Aorta (tissue), 5 donors: ENCODE data around the gene ATP5F1D. TPM values are rescaled to one million over a fixed set of nuclear protein-coding genes. Genes with fewer than 3 reads are reported as not detected.

Experiments used
- ATAC-seq: fragments of 200-7000 bp; cut with Tn5 transposase; one replicate; pipeline ENCODE4 v1.9.1; 2022; ENCODE audit warnings: moderate library complexity; ENCODE audit not compliant: low FRiP score
- DNase-seq, 2 donors: peaks; one replicate each; pipeline ENCODE4 v3.0.0-alpha.2; 2020
- H3K27ac ChIP-seq, 2 donors: one replicate each; pipeline ENCODE4 v1.5.1; 2013; ENCODE audit warnings: low read length in 2 of 2, mild to moderate bottlenecking in 2 of 2, moderate library complexity in 2 of 2, control low read depth in 1 of 2, inconsistent platforms in 1 of 2, low read depth in 1 of 2
- H3K27me3 ChIP-seq, 2 donors: one replicate each; pipeline ENCODE4 v1.6.1; 2013; ENCODE audit warnings: control low read depth in 1 of 2, low read length in 1 of 2, mild to moderate bottlenecking in 1 of 2, moderate library complexity in 1 of 2; ENCODE audit not compliant: insufficient read depth in 2 of 2, control insufficient read depth in 1 of 2
- H3K36me3 ChIP-seq, 2 donors: one replicate each; pipeline ENCODE4 v1.6.1; 2013; ENCODE audit warnings: control low read depth in 1 of 2, low read length in 1 of 2, mild to moderate bottlenecking in 1 of 2; ENCODE audit not compliant: insufficient read depth in 2 of 2, control insufficient read depth in 1 of 2
- H3K4me1 ChIP-seq, 2 donors: one replicate each; pipeline ENCODE4 v1.6.1; 2013; ENCODE audit warnings: low read length in 2 of 2, control low read depth in 1 of 2, mild to moderate bottlenecking in 1 of 2, moderate library complexity in 1 of 2; ENCODE audit not compliant: insufficient read depth in 2 of 2, control insufficient read depth in 1 of 2
- H3K4me3 ChIP-seq, 2 donors: one replicate each; pipeline ENCODE4 v1.5.1; 2013; ENCODE audit warnings: low read length in 2 of 2, control low read depth in 1 of 2, mild to moderate bottlenecking in 1 of 2
- H3K9me3 ChIP-seq: one replicate; pipeline ENCODE4 v1.6.1; 2013; ENCODE audit warnings: mild to moderate bottlenecking, low read length; ENCODE audit not compliant: control insufficient read depth
- WGBS, 2 donors: extraction: QIAGEN DNeasy Blood & Tissue Kit; methylation state at CpG; one replicate each; pipeline ENCODE4 v1.1.7; 2013; 5-methylcytosine and 5-hydroxymethylcytosine counted together
- intact Hi-C, 2 donors: fragments of 100-400 bp; cut with DNase I; formaldehyde crosslinking; loops; one replicate each; pipeline versions ENCODE4 v1.14.2 to v1.15.0; 2022
- polyA plus RNA-seq, 2 donors: library from polyadenylated mRNA; stranded (reverse); fragments of 200-250 nt; gene quantifications; one replicate each; pipeline ENCODE4 v1.2.3, GENCODE V29; 2013
- total RNA-seq, 2 donors: library from RNA; stranded (reverse); fragmentation: NEBNext Ultra II Directional; extraction: Animal tissue kit (Norgen Biotek cat#: 25700); gene quantifications; one replicate each; pipeline ENCODE4 v1.2.1, GENCODE V29; 2021
- donor health status: healthy with polysubstance abuse.
- donor health status: Bipolar disorder and iron deficiency.
- donor health status: DM: no; HTN: no; CAD: no.
- donor health status: DM: no; HTN: no; CAD: no.
- donor health status: DM: yes; HTN: yes; CAD: no.

ATP5F1D gene
- total and polyA plus RNA-seq, 4 donors, result 92.8 to 164 (median 116) TPM

- H3K4me1 ChIP-seq, result no peaks in the 10 kb centered on the region
- no peak overlapping the region for H3K4me3 ChIP-seq
- DNase-seq (no peak), ATAC-seq (no peak)
- H3K9me3 ChIP-seq, result no peaks in the 10 kb centered on the region
- no peak overlapping the region for H3K27ac ChIP-seq
- WGBS, 2 donors, result 77 to 79% methylated on average over 20 of the region's 20 CpGs
- intact Hi-C loops, result loop anchor here in 1 of 2 donors (5.0 kb wide), 1 partner anchor 118 kb away; the partner anchor contains the start of gene GAMT
- H3K27me3 ChIP-seq, result no peaks in the 10 kb centered on the region
- H3K36me3 ChIP-seq, result no peaks in the 10 kb centered on the region
Measured at GRCh38 chr19:1284293-1284978, 42.9 kb downstream of the ATP5F1D start.

DNA sequence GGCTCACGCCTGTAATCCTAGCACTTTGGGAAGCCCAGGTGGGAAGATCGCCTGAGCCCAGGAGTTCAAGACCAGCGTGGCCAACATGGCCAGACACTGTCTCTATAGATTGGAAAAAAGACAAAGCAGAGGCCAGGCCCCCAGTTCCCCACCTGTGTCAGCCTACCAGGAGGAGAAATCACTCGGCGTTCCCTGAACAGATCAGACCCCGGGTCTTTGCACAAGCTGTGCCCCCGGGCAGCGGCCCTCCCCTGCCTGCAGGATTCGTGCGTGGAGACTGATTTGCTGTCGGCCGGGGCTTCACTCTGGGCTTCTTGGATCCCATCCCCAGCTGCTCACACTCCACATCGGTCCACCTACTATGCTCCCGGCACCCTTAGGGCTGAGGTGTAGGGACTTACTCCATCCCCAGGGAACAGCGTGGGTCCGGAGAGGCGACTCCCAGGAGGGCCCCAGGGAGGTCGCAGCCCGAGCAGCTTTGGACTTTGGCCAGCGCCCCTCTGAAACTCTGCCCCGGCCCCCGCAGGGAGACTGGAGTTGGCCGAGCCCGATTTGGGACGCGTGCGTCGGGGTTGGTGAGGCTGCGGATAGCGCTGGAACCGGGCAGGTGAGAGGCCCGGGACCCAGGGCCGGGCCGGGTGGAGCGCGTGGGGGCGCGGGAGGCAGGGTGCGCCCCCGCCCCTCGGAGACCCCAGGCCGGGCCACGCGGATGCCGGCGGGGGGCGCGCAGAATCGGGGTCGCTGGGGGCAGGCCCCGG, 43.6 kb downstream of the ATP5F1D start:
- Histone ChIP-seq H3K27ac (no peak overlapping the region), H3K36me3 (no peaks in the 10 kb centered on the region), H3K27me3 (no peaks in the 10 kb centered on the region), H3K9me3 (no peaks in the 10 kb centered on the region), H3K4me3 (no peak overlapping the region), H3K4me1 (no peaks in the 10 kb centered on the region)
- 16 to 20% methylated on average over 39 to 51 of the region's 51 CpGs for WGBS, 2 donors
- no peak for DNase-seq
- ATAC-seq, result no peak
- intact Hi-C loops, result loop anchor here in 1 of 2 donors (5.0 kb wide), 1 partner anchor 117 kb away; the partner anchor contains the start of gene GAMT

GRCh38 chr19:1285737-1286360, 44.3 kb downstream of the ATP5F1D start, which contains the start of gene EFNA2:
Gene EFNA2, plus strand, starts transcription at chr19:1285873. Its CDS starts 296 bp downstream, at chr19:1286169.
- Histone ChIP-seq H3K27ac (no peak within 1 kb of the TSS), H3K4me1 (no peaks in the 10 kb centered on the region), H3K36me3 (no peaks in the 10 kb centered on the region), H3K4me3 (peak within 1 kb of the TSS in 1 of 2 donors; percentile 22), H3K27me3 (no peaks in the 10 kb centered on the region), H3K9me3 (no peaks in the 10 kb centered on the region)
- no peak for DNase-seq
- intact Hi-C loops, result no loop called here
- 0 to 1% methylated on average over 9 to 113 of the region's 113 CpGs for WGBS, 2 donors
- ATAC-seq, result no peak

DNA sequence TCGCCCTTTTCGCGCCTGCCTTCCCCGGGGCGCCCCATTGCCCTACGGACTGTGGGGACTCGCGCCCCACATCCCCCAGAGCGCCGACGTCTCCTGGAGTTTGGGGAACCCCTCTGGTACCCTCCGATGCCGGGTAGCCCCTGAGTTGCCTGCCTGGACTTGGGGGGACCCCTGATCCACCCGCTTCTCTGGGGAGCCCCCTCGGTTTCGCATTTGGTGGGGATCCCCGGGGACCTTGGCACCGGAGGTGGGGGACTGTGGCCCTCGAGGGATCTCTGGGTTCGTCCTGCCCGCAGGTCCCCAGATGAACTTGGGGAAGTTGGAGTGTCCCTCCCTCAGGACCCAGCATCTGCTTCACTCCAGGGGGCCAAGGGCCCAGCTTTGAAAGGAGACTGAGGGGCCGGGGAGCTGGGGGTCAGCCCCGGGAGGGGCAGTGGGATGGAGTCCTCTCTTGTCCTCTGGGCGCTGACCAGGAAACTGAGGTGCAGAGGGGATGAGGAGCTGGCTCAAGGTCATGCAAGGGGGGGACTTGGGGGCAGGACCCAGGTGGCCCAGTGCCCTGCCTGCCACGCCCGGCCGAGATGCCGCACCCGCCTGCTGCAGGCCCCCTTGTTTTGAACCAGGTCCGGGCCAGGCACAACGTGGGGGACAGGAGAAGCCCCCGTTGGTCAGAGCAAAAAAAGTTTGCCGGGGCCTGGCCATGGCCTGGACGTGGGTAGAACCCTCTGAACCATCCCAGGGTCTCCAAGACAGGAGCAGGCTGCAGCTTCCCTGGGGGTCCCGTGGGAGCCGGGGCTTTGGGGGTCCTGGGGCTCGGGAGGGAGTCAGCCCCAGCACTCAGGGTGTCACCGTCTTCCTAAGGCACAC, 45.2 kb downstream of the ATP5F1D start:
- ATAC-seq, result no peak
- DNase-seq, result no peak
- Histone ChIP-seq H3K4me3 (no peak overlapping the region), H3K36me3 (no peaks in the 10 kb centered on the region), H3K27me3 (no peaks in the 10 kb centered on the region), H3K4me1 (no peaks in the 10 kb centered on the region), H3K9me3 (no peaks in the 10 kb centered on the region), H3K27ac (no peak overlapping the region)
- intact Hi-C loops, result no loop called here
- WGBS, 2 donors, result 16 to 26% methylated on average over 36 to 38 of the region's 38 CpGs

DNA sequence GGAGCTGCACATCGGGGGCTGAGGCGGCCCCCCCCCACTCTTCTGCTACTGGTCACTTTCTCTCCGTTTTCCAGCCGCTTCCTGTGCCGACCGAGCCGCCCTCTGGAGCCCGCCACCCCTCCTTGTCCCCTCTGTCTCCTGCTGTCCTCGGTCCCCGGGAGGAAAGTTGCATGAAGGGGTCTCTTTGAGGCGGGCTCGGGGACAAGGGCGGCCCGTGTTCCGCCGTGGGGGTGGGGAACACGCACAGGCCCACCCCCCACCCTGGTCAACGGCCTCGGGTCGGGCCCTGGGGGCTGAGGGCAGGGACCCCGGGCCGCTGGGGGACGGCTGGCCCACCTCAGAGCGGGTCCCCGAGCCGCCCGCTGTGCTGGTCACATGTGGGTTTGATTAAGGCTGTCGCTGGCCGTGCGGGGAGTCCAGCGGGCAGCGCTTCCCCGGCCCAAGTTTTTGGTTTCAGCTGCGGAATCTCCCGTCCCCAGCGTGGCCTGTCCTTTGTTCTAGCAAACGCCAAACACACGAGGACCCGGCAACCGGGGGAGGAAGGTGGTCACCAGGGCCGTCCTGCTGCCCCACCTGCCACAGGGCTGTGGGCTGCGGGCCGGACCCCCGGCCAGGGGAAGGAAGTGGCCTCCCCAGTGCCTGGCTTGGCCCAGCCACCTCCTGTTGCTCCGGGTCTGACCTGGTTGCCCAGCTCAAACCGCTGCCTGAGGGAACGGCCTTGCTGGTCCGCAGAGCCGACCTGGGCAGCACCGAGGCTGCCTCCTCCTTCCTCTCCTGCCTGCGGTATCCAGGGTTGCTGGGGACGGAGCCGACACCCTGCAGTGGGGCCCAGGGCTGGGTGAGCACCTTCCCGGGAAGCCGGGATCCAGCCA, 46.0 kb downstream of the ATP5F1D start:
- H3K36me3 ChIP-seq, result no peaks in the 10 kb centered on the region
- intact Hi-C loops, result no loop called here
- no peak for DNase-seq
- ATAC-seq, result no peak
- H3K9me3 ChIP-seq, result no peaks in the 10 kb centered on the region
- H3K4me1 ChIP-seq, result no peaks in the 10 kb centered on the region
- no peak overlapping the region for H3K27ac ChIP-seq
- WGBS, 2 donors, result 24 to 27% methylated on average over 47 to 55 of the region's 55 CpGs
- H3K4me3 ChIP-seq, result no peak overlapping the region
- no peaks in the 10 kb centered on the region for H3K27me3 ChIP-seq

- WGBS, 2 donors, result 90 to 93% methylated on average over 14 to 18 of the region's 18 CpGs
- DNase-seq (no peak), ATAC-seq (peak; percentile 13)
- no peaks in the 10 kb centered on the region for H3K9me3 ChIP-seq
- intact Hi-C loops, result no loop called here
- no peak overlapping the region for H3K4me3 ChIP-seq
- H3K27me3 ChIP-seq, result no peaks in the 10 kb centered on the region
- no peaks in the 10 kb centered on the region for H3K36me3 ChIP-seq
- no peaks in the 10 kb centered on the region for H3K4me1 ChIP-seq
- no peak overlapping the region for H3K27ac ChIP-seq
Measured at GRCh38 chr19:1288226-1288612, 46.7 kb downstream of the ATP5F1D start.

DNA sequence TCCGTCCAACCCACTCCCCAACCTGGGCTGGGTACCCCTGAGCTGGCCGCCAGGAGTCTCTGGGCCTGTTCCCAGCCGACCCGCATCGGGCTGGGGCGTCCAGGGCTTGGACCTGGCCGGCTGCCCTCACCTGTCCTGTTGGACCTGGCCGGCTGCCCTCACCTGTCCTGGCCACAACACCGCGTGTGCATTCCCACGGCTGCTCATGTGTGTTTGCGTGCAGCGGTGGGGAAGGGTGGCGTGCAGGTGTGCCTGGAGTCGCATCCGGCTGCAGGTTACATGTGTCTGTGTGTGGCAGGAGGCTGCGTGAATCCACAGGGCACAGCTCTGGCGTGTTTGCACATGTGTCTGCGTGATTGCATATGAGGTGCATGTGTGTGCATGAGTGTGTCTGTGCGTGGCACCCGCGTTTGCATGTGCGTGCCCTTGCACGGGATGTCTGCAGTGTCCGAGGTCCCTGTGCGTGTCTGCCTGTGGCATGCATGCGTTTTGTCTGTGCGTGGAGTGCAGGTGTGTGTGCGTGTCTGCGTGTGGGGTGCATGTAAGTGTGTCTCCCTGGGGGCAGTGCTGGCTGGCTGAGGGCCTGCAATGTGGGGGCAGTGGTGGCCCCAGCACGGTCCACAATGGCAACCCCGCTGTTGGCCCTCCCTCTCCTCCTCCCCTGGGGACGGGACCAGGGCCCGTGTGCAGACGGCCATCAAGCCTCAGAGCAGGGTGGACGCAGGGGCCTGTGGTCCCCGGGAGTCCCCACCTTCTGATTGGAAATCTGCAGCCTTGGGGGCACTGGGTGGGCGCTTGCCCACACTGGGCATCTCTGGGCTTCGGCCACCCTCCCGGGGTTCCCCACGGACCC, 47.5 kb downstream of the ATP5F1D start:
- H3K9me3 ChIP-seq, result no peaks in the 10 kb centered on the region
- no peak overlapping the region for H3K27ac ChIP-seq
- H3K4me1 ChIP-seq, result no peaks in the 10 kb centered on the region
- DNase-seq (no peak), ATAC-seq (peak; percentile 6)
- no peaks in the 10 kb centered on the region for H3K36me3 ChIP-seq
- 83 to 87% methylated on average over 37 to 41 of the region's 41 CpGs for WGBS, 2 donors
- H3K4me3 ChIP-seq, result no peak overlapping the region
- intact Hi-C loops, result no loop called here
- no peaks in the 10 kb centered on the region for H3K27me3 ChIP-seq
